Measurements from ENCODE around the gene ETNK2. TPM values are rescaled to one million over a fixed set of nuclear protein-coding genes. Genes with fewer than 3 reads are reported as not detected.

The ETNK2 gene
- total and polyA plus RNA-seq, 2 of the 13 experiments (the other 11 are each of a cell fraction or from before 2014, with no cell fraction given) = 15.5 to 42.8 TPM

GRCh38 chr1:204093421-204093717, 58.5 kb downstream of the ETNK2 start (continued):
- TF ChIP-seq ZNF816 (CRISPR knock-in tag; IDR thresholded peaks at IDR 0.05; ENCODE audit: borderline replicate concordance) (no peak), MTF2 (CRISPR knock-in tag; IDR thresholded peaks at IDR 0.05; ENCODE audit: borderline replicate concordance) (no peak), CC2D1A (CRISPR knock-in tag; IDR thresholded peaks at IDR 0.05) (no peak), PBX3 (CRISPR knock-in tag; IDR thresholded peaks at IDR 0.05; ENCODE audit: borderline replicate concordance) (no peak), PRPF4 (IDR thresholded peaks at IDR 0.05; ENCODE audit: low read depth, low read length, poor library complexity, severe bottlenecking) (no peak), ZMAT5 (CRISPR knock-in tag; IDR thresholded peaks at IDR 0.05; ENCODE audit: borderline replicate concordance, low read depth) (no peak), CREB1 (IDR thresholded peaks at IDR 0.05) (no peak), CREB1 (CRISPR knock-in tag; IDR thresholded peaks at IDR 0.05) (no peak), HOXA7 (CRISPR knock-in tag; IDR thresholded peaks at IDR 0.05) (no peak), ZNF441 (CRISPR knock-in tag; IDR thresholded peaks at IDR 0.05; ENCODE audit: borderline replicate concordance) (no peak), KDM3A (CRISPR knock-in tag; IDR thresholded peaks at IDR 0.05; ENCODE audit: low read depth) (no peak), ZNF552 (CRISPR knock-in tag; IDR thresholded peaks at IDR 0.05; ENCODE audit: borderline replicate concordance) (no peak), ZBTB20 (CRISPR knock-in tag; IDR thresholded peaks at IDR 0.05; ENCODE audit: borderline replicate concordance, low read depth) (no peak), KDM1A (CRISPR knock-in tag; IDR thresholded peaks at IDR 0.05) (no peak), ARHGAP35 (CRISPR knock-in tag; IDR thresholded peaks at IDR 0.05; ENCODE audit: borderline replicate concordance) (no peak), TGIF2 (CRISPR knock-in tag; IDR thresholded peaks at IDR 0.05) (peak; percentile 41; the same call in 1 of the 2 replicates), ZNF615 (CRISPR knock-in tag; IDR thresholded peaks at IDR 0.05; ENCODE audit: borderline replicate concordance) (no peak), ZNF878 (CRISPR knock-in tag; IDR thresholded peaks at IDR 0.05) (no peak), GABPA (IDR thresholded peaks at IDR 0.05; ENCODE audit: low read depth, low read length) (no peak; the same call in 1 of the 2 replicates), GABPA (CRISPR knock-in tag; IDR thresholded peaks at IDR 0.05; ENCODE audit: low read depth) (peak; percentile 83), MAFK (conservative IDR thresholded peaks at IDR 0.05 in 1 of 2, IDR thresholded peaks at IDR 0.05 in 1 of 2; ENCODE audit: low read length in 2 of 2) (no peak), ADNP (CRISPR knock-in tag; IDR thresholded peaks at IDR 0.05) (no peak), ZNF232 (CRISPR knock-in tag; IDR thresholded peaks at IDR 0.05; ENCODE audit: borderline replicate concordance) (no peak), ZNF746 (CRISPR knock-in tag; IDR thresholded peaks at IDR 0.05) (no peak), RXRB (CRISPR knock-in tag; IDR thresholded peaks at IDR 0.05; ENCODE audit: borderline replicate concordance) (no peak), FLYWCH1 (CRISPR knock-in tag; IDR thresholded peaks at IDR 0.05) (no peak), KAT7 (CRISPR knock-in tag; IDR thresholded peaks at IDR 0.05; ENCODE audit: borderline replicate concordance) (0 out of 2 replicates have a peak, but pooled peaks have one; percentile 62), NFIC (IDR thresholded peaks at IDR 0.05; ENCODE audit: low read length) (no peak), RFXAP (CRISPR knock-in tag; IDR thresholded peaks at IDR 0.05; ENCODE audit: borderline replicate concordance) (no peak), NPAS2 (CRISPR knock-in tag; IDR thresholded peaks at IDR 0.05; ENCODE audit: borderline replicate concordance) (no peak), POGZ (CRISPR knock-in tag; IDR thresholded peaks at IDR 0.05) (0 out of 2 replicates have a peak, but pooled peaks have one; percentile 45), NFE2L2 (IDR thresholded peaks at IDR 0.05; ENCODE audit: low read length) (no peak), HNRNPH1 (optimal IDR thresholded peaks at IDR 0.05; ENCODE audit: low read depth, low read length) (no peak), HNRNPK (IDR thresholded peaks at IDR 0.05; ENCODE audit: low read depth, low read length, poor library complexity, severe bottlenecking) (no peak)
